Mesothelial cell of epicardium (in vitro differentiated cells): Measurements from ENCODE around the gene CBX4. TPM values are rescaled to one million over a fixed set of nuclear protein-coding genes. Genes with fewer than 3 reads are reported as not detected.

Experiments used
- DNase-seq, 2 experiments: peaks; one replicate each; pipeline ENCODE4 v3.0.0; 2021; ENCODE audit warnings: low spot score in 2 of 2; ENCODE audit not compliant: unreplicated experiment in 2 of 2
- H3K27ac Mint-ChIP-seq: 2 replicates; pipeline ENCODE4 v1.8.0; 2021; ENCODE audit warnings: mixed read lengths
- H3K27me3 Mint-ChIP-seq: 2 replicates; pipeline ENCODE4 v1.8.0; 2021; ENCODE audit warnings: low read depth, mixed read lengths
- H3K36me3 Mint-ChIP-seq: 2 replicates; pipeline ENCODE4 v1.8.0; 2021; ENCODE audit warnings: mixed read lengths
- H3K4me1 Mint-ChIP-seq: 2 replicates; pipeline ENCODE4 v1.8.0; 2021; ENCODE audit warnings: mixed read lengths
- H3K4me3 Mint-ChIP-seq: 2 replicates; pipeline ENCODE4 v1.8.0; 2021; ENCODE audit warnings: mild to moderate bottlenecking, moderate library complexity, mixed read lengths
- H3K9me3 Mint-ChIP-seq: 2 replicates; pipeline ENCODE4 v1.8.0; 2021; ENCODE audit warnings: mixed read lengths
- CTCF ChIP-seq: fragments of 200-600 bp; sonication (generic); IDR thresholded peaks from one replicate; pipeline ENCODE4 v1.5.0; 2021; ENCODE audit warnings: antibody characterized with exemption; ENCODE audit not compliant: unreplicated experiment
- total RNA-seq: library from RNA; stranded (reverse); gene quantifications from 3 replicates; pipeline ENCODE4 v1.2.1, GENCODE V29; 2021

CBX4 gene
- total RNA-seq, 1 donor from 2014 or later, result 32.1 TPM

GRCh38 chr17:79877041-79877440 lies 37.8 kb upstream of the CBX4 start:
- DNase-seq, result no peak
- H3K27me3 Mint-ChIP-seq, result peaks cover 12% of the 10 kb centered on the region
- no peak overlapping the region for H3K4me3 Mint-ChIP-seq
- H3K9me3 Mint-ChIP-seq, result peaks cover 5% of the 10 kb centered on the region
- H3K36me3 Mint-ChIP-seq, result no peaks in the 10 kb centered on the region
- TF ChIP-seq CTCF, result no peak
- no peaks in the 10 kb centered on the region for H3K4me1 Mint-ChIP-seq
- no peak overlapping the region for H3K27ac Mint-ChIP-seq

- Mint-ChIP-seq H3K9me3 (peaks cover 5% of the 10 kb centered on the region), H3K27ac (no peak overlapping the region), H3K4me1 (no peaks in the 10 kb centered on the region), H3K4me3 (no peak overlapping the region), H3K27me3 (peaks cover 4% of the 10 kb centered on the region), H3K36me3 (no peaks in the 10 kb centered on the region)
- TF ChIP-seq CTCF, result no peak
- DNase-seq, result no peak
Measured at GRCh38 chr17:79875511-79875910, 36.3 kb upstream of the CBX4 start.

- peaks cover 2% of the 10 kb centered on the region for H3K27me3 Mint-ChIP-seq
- DNase-seq, result no peak
- H3K4me1 Mint-ChIP-seq, result no peaks in the 10 kb centered on the region
- H3K36me3 Mint-ChIP-seq, result no peaks in the 10 kb centered on the region
- peaks cover 5% of the 10 kb centered on the region for H3K9me3 Mint-ChIP-seq
- H3K27ac Mint-ChIP-seq, result no peak overlapping the region
- H3K4me3 Mint-ChIP-seq, result no peak overlapping the region
- TF ChIP-seq CTCF, result peak; percentile 75
Measured at GRCh38 chr17:79874329-79874981, 35.2 kb upstream of the CBX4 start.

- Mint-ChIP-seq H3K4me3 (no peak overlapping the region), H3K36me3 (no peaks in the 10 kb centered on the region), H3K9me3 (peaks cover 5% of the 10 kb centered on the region), H3K27ac (no peak overlapping the region), H3K27me3 (peaks cover 2% of the 10 kb centered on the region), H3K4me1 (no peaks in the 10 kb centered on the region)
- no peak for TF ChIP-seq CTCF
- DNase-seq, result no peak
Measured at GRCh38 chr17:79873583-79873982, 34.3 kb upstream of the CBX4 start.

- Mint-ChIP-seq H3K4me3 (no peak overlapping the region), H3K27ac (no peak overlapping the region), H3K9me3 (peaks cover 5% of the 10 kb centered on the region), H3K36me3 (no peaks in the 10 kb centered on the region), H3K27me3 (peaks cover under 1% of the 10 kb centered on the region), H3K4me1 (no peaks in the 10 kb centered on the region)
- DNase-seq, result no peak
- TF ChIP-seq CTCF, result no peak
Measured at GRCh38 chr17:79872762-79873161, 33.5 kb upstream of the CBX4 start.

GRCh38 chr17:79871131-79871530 lies 31.9 kb upstream of the CBX4 start:
- H3K9me3 Mint-ChIP-seq, result peaks cover under 1% of the 10 kb centered on the region
- no peaks in the 10 kb centered on the region for H3K27me3 Mint-ChIP-seq
- no peak overlapping the region for H3K4me3 Mint-ChIP-seq
- no peaks in the 10 kb centered on the region for H3K4me1 Mint-ChIP-seq
- no peak for TF ChIP-seq CTCF
- H3K36me3 Mint-ChIP-seq, result no peaks in the 10 kb centered on the region
- no peak overlapping the region for H3K27ac Mint-ChIP-seq
- no peak for DNase-seq
